ENCODE results near the gene IL4R. TPM values are rescaled to one million over a fixed set of nuclear protein-coding genes. Genes with fewer than 3 reads are reported as not detected.
A peak's percentile ranks its signal among the peaks of the same experiment; 100 is the strongest.

Gene IL4R
- total and polyA plus RNA-seq, 12 donors: 5.0 to 28.9 (median 9.9) TPM

DNA sequence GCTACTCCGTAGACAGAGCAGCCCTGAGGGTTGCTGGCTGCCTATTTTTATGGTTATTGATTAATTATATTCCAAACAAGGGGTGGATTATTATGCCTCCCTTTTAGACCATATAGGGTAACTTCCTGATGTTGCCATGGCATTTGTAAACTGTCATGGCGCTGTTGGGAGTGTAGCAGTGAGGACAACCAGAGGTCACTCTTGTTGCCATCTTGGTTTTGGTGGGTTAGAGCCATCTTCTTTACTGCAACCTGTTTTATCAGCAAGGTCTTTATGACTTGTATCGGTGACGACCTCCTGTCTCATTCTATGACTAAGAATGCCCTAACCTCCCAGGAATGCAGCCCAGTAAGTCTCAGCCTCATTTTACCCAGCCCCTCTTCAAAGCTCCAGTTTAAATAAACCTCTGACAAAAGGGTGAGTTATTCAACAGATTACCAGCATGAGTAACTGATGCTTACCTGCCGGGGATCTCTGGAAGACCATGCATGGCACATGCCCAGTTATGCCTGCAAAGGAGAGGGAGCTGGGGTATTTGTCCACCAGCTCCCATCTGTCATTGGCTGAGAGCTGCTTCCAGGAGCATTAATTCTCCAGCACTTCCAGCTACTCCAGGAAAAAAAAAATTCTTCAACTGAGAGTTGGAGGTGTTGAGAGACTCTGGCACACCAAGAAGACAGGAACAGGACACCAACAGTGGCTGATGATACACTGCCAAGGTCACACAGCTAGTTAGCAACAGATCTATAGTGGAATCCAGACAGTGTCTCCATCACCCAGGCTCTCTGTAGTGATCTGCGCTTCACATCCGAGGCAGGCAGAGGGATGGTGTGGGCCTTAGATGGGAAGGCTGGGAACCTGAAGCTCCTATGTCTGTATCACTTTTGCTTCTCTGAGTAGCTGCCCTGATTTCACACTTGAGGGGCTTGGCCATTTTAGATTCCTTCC is 51.6 kb downstream of the IL4R start:
- intact Hi-C loops (cut with DNase I): loop anchor here in 7 of 10 donors (2.0 to 10.0 kb wide), 8 partner anchors 38 to 1531 kb away; partner anchors contain the start of gene IL4R (in 1 of the 7)
- Histone ChIP-seq H3K27me3 (no peaks in the 10 kb centered on the region), H3K9me3 (peaks cover 0 to 5% (median 0%) of the 10 kb centered on the region in 11 donors), H3K27ac (peak overlapping the region in 1 of 10 donors; percentile 33), H3K36me3 (peaks cover 0 to 43% (median 6%) of the 10 kb centered on the region in 9 donors), H3K4me3 (no peak overlapping the region), H3K4me1 (peaks cover 0 to 25% (median 13%) of the 10 kb centered on the region in 9 donors)
- DNase-seq (no peak), ATAC-seq (no peak)
- WGBS, 2 donors: 78 to 87% methylated on average over 7 of the region's 7 CpGs
- TF ChIP-seq, protein P1, sequence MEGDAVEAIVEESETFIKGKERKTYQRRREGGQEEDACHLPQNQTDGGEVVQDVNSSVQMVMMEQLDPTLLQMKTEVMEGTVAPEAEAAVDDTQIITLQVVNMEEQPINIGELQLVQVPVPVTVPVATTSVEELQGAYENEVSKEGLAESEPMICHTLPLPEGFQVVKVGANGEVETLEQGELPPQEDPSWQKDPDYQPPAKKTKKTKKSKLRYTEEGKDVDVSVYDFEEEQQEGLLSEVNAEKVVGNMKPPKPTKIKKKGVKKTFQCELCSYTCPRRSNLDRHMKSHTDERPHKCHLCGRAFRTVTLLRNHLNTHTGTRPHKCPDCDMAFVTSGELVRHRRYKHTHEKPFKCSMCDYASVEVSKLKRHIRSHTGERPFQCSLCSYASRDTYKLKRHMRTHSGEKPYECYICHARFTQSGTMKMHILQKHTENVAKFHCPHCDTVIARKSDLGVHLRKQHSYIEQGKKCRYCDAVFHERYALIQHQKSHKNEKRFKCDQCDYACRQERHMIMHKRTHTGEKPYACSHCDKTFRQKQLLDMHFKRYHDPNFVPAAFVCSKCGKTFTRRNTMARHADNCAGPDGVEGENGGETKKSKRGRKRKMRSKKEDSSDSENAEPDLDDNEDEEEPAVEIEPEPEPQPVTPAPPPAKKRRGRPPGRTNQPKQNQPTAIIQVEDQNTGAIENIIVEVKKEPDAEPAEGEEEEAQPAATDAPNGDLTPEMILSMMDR (IDR thresholded peaks at IDR 0.05): no peak

DNA sequence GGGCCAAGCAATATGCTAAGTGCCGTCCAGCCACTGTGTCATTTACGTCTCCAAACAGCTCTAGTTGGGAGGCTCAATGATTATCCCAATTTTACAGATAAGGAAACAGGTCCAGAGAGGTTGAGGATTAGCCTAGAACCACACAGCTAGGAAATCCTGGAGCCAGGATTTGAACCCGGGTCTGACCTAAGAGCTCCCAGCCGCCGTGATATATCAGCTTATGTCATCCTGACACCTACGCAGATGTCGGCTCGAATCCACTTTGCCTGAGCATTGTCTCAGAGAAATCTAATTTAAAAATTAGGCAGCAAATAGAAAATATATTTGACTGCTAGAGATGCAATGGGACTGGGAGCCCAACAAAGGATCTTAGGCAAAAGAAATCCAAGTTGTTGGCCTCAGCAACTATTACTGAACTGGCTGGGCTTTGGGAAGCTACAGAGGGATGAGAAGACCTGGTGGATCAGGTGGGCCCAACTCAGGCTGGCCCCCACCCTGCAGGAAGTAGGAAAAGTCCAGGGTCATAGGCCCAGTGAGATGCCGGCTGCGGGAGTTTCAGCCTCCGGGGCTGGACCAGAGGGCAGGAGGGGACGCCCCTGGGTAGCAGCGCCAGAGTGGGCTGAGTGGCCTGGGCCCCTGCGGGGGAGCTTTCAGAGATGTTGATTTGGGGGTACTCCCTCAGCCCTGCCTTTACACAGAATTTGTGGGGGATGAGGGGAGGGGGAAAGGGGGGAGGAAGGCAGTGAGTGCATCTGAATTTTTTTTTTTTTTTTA is 53.1 kb downstream of the IL4R start:
- peak overlapping the region in 5 of 10 donors; percentile 20 to 41 (median 32) for H3K4me3 ChIP-seq
- no peaks in the 10 kb centered on the region for H3K27me3 ChIP-seq
- ATAC-seq: peak in 6 of 8 donors; percentile 7 to 34 (median 22)
- intact Hi-C loops (cut with DNase I): loop anchor here in 7 of 10 donors (1.0 to 10.0 kb wide), 9 partner anchors 40 to 1532 kb away; partner anchors contain the start of gene IL4R (in 1 of the 7)
- H3K27ac ChIP-seq: peak overlapping the region in 8 of 10 donors; percentile 38 to 87 (median 57)
- TF ChIP-seq, protein P1 (IDR thresholded peaks at IDR 0.05): no peak
- peaks cover 0 to 27% (median 13%) of the 10 kb centered on the region in 9 donors for H3K4me1 ChIP-seq
- WGBS, 2 donors: 55 to 62% methylated on average over 14 of the region's 14 CpGs
- H3K9me3 ChIP-seq: peaks cover 0 to 10% (median 0%) of the 10 kb centered on the region in 11 donors
- peak in 1 of 2 donors; percentile 27 for DNase-seq
- H3K36me3 ChIP-seq: peaks cover 0 to 29% (median 0%) of the 10 kb centered on the region in 9 donors

DNA sequence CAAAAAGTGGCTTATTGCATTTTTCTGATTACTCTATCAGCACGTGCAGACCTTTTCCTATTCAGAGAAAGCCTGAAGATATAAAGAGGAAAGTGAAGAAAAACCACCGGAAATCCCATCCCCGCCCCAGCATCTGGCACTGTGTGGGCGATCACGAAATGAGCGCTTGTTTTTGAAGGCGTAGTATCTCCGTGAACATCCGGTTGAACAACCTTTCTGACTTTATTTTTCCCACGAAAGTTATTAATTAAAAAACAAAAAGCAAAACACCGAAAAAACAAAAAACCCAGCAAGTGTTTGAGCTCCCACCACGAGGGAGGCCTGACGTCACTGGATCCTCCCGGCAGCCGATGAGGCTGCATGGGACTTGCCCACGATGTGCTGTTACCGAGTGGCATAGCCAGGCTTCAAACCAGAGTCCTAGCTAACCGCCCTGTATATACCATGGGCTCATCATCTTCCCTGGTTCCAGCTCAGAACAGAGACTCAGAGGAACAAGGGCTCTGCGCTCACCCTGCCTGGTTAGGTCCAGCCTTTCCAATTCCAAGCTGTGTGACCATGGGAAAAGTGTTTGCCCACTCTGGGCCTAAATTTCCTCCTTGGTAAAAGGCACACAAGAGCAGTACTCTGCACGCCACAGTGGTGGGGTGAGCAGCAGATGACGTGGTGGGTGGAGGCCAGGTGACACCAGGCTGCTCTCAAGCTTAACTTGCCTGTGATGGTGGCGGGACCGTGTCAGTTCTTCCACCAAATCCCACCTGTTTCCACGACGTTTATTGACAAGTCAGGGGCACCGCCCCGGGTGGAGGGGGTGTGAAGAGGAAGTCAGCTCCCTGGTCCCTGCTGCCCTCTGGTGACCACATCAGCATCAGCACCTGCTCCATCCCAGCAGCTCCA is 53.9 kb downstream of the IL4R start:
- Histone ChIP-seq H3K27ac (peak overlapping the region in 9 of 10 donors; percentile 38 to 87 (median 53)), H3K9me3 (peaks cover 0 to 10% (median 0%) of the 10 kb centered on the region in 11 donors), H3K4me3 (peak overlapping the region in 7 of 10 donors; percentile 20 to 41 (median 32)), H3K36me3 (peaks cover 0 to 20% (median 0%) of the 10 kb centered on the region in 9 donors), H3K27me3 (no peaks in the 10 kb centered on the region), H3K4me1 (peaks cover 0 to 36% (median 13%) of the 10 kb centered on the region in 9 donors)
- DNase-seq (peak; percentile 82), ATAC-seq (peak; percentile 87 to 94 (median 90))
- intact Hi-C loops (cut with DNase I): loop anchor here in 9 of 10 donors (1.0 to 10.0 kb wide), 11 partner anchors 40 to 1533 kb away; partner anchors contain the start of gene IL4R (in 1 of the 9)
- 25 to 27% methylated on average over 27 of the region's 27 CpGs for WGBS, 2 donors
- TF ChIP-seq, protein P1 (IDR thresholded peaks at IDR 0.05): peak; percentile 77 to 92 (median 86)
